Gastroesophageal sphincter (tissue), 4 donors: ENCODE results near the gene SLX9. TPM values are rescaled to one million over a fixed set of nuclear protein-coding genes. Genes with fewer than 3 reads are reported as not detected.
A peak's percentile ranks its signal among the peaks of the same experiment; 100 is the strongest.

Source experiments
- ATAC-seq: fragments of 150-250 bp; one replicate; pipeline ENCODE4 v1.9.1; 2016; ENCODE audit warnings: mild to moderate bottlenecking, moderate library complexity
- H3K27ac ChIP-seq, 4 donors: fragments of 200-600 bp; sonication (generic) in 3 of 4; 1 replicate in 3 of 4; 2 replicates in 1 of 4; pipeline ENCODE4 v1.5.1; 2016 to 2019
- H3K27me3 ChIP-seq: fragments of 200-600 bp; sonication (generic); one replicate; pipeline ENCODE4 v1.5.1; 2019
- H3K36me3 ChIP-seq, 2 donors: fragments of 200-600 bp; sonication (generic); one replicate each; pipeline ENCODE4 v1.5.1; 2019; ENCODE audit warnings: control low read depth in 1 of 2
- H3K4me1 ChIP-seq, 3 donors: fragments of 200-600 bp; sonication (generic); 1 replicate in 2 of 3; 2 replicates in 1 of 3; pipeline ENCODE4 v1.5.1; 2016 to 2019; ENCODE audit warnings: control low read depth in 2 of 3
- H3K4me3 ChIP-seq, 2 donors: fragments of 200-600 bp; sonication (generic); one replicate each; pipeline ENCODE4 v1.5.1; 2019; ENCODE audit warnings: mild to moderate bottlenecking in 1 of 2, moderate library complexity in 1 of 2
- H3K9me3 ChIP-seq, 3 donors: fragments of 200-600 bp; sonication (generic); one replicate each; pipeline ENCODE4 v1.5.1; 2017 to 2019; ENCODE audit warnings: control low read depth in 2 of 3
- EP300 ChIP-seq: sonication (generic); formaldehyde crosslinking; IDR thresholded peaks from one replicate; pipeline ENCODE4 v1.6.1; 2017; ENCODE audit warnings: antibody characterized with exemption, mild to moderate bottlenecking
- POLR2A ChIP-seq, 2 donors: fragments of 450-650 bp; IDR thresholded peaks; one replicate each; pipeline ENCODE4 v1.6.1; 2017; ENCODE audit warnings: antibody characterized with exemption in 2 of 2, mild to moderate bottlenecking in 2 of 2, moderate library complexity in 1 of 2
- POLR2AphosphoS5 ChIP-seq: sonication (generic); formaldehyde crosslinking; IDR thresholded peaks from one replicate; pipeline ENCODE4 v1.6.1; 2017; ENCODE audit warnings: antibody characterized with exemption
- WGBS, 2 donors: methylation state at CpG; one replicate each; pipeline ENCODE4 v1.1.5; 2018; ENCODE audit warnings: low coverage in 1 of 2; 5-methylcytosine and 5-hydroxymethylcytosine counted together
- total RNA-seq, 4 donors: library from RNA; depleted of rRNA; stranded (reverse); fragments of >200 nt; gene quantifications; one replicate each; pipeline ENCODE4 v1.1.0, GENCODE V29; 2016
- TF ChIP-seq, protein P1 (sequence below), 4 experiments: fragments of 200-600 bp in 2 of 4; fragments of 450-650 bp in 2 of 4; sonication (generic) in 1 of 4; IDR thresholded peaks; one replicate each; pipeline ENCODE4 v1.5.1; 2017 to 2019; ENCODE audit warnings: antibody characterized with exemption in 4 of 4, mild to moderate bottlenecking in 2 of 4, moderate library complexity in 2 of 4

The SLX9 gene
- total RNA-seq, 4 donors from 2014 or later = 15.7 to 53.9 (median 36.4) TPM

DNA sequence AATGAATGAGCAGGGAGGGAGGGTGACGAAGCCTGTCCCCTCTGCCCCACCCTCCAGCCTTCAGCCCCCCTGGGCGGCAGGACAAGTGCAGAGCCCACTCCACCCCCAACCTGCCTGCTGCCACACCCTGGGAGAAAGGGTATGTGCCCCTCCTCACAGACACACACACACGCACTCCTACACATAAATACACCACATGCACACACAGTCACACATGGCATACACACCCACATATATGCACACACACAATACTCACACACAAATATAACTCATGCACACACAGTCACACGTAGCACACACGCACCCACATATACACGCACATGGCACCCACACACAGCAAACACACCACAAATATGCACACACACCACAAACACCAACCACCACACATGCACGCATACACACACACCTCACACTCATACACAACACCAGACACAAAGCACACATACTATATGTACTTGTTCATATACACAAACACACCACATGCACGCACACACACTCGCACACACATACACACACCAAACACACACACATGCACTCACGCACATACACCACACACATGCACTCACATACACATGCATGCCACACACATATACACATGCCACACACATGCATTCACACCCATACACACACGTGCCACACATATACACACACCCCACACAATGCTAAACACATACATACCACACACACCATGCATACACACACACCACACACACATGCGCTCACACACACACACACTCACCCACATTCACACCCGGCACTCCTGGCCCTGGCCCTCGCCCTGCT, 35.5 kb upstream of the SLX9 start:
- no peaks in the 10 kb centered on the region for H3K27me3 ChIP-seq
- no peaks in the 10 kb centered on the region for H3K9me3 ChIP-seq
- TF ChIP-seq POLR2AphosphoS5 (no peak), POLR2A (IDR thresholded peaks at IDR 0.05) (no peak), EP300 (no peak)
- TF ChIP-seq, protein P1, sequence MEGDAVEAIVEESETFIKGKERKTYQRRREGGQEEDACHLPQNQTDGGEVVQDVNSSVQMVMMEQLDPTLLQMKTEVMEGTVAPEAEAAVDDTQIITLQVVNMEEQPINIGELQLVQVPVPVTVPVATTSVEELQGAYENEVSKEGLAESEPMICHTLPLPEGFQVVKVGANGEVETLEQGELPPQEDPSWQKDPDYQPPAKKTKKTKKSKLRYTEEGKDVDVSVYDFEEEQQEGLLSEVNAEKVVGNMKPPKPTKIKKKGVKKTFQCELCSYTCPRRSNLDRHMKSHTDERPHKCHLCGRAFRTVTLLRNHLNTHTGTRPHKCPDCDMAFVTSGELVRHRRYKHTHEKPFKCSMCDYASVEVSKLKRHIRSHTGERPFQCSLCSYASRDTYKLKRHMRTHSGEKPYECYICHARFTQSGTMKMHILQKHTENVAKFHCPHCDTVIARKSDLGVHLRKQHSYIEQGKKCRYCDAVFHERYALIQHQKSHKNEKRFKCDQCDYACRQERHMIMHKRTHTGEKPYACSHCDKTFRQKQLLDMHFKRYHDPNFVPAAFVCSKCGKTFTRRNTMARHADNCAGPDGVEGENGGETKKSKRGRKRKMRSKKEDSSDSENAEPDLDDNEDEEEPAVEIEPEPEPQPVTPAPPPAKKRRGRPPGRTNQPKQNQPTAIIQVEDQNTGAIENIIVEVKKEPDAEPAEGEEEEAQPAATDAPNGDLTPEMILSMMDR (IDR thresholded peaks at IDR 0.05) = no peak
- no peaks in the 10 kb centered on the region for H3K36me3 ChIP-seq
- peaks cover 0 to 25% (median 10%) of the 10 kb centered on the region in 3 donors for H3K4me1 ChIP-seq
- 93 to 100% methylated on average over 9 to 12 of the region's 14 CpGs for WGBS, 2 donors
- ATAC-seq = no peak
- H3K27ac ChIP-seq = no peak overlapping the region
- H3K4me3 ChIP-seq = no peak overlapping the region

DNA sequence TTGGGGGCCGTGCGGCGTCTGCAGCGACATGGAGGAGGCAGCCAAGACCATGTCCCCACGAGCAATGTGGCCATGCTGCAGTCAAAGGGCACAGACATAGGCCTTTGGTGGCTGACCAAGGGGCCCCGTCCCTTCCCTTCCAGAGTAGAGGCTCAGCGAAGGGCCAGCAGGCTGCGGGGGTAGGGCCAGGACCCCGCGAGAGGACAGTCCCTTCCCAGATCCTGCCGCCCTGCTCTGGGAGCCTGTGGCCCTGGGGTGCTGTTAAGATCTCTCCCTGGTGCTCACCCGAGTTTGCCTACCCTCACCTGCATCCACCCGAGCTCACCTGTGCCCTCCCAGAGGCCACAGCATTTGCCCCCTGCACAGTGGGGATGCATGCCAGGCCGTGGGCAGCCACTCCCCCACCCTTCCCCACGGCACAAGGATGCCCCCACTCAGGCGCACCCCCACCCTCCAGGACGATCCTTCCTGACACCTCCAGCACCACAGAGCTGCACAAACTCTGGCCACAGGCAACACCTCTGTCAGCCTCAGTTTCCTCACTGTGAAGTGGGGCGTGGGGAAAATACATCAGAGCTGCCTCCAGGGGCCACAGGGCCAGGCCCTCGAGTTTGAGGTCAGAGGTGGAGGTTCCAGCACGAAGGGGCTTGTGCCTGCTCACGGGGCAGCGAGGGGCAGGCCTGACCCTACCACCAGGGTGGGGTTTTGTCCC, 34.7 kb upstream of the SLX9 start:
- peak overlapping the region in 1 of 4 donors; percentile 85 for H3K27ac ChIP-seq
- WGBS, 2 donors = 80 to 83% methylated on average over 1 to 3 of the region's 22 CpGs
- H3K9me3 ChIP-seq = no peaks in the 10 kb centered on the region
- ATAC-seq = no peak
- TF ChIP-seq POLR2AphosphoS5 (no peak), EP300 (no peak), POLR2A (IDR thresholded peaks at IDR 0.05) (no peak)
- TF ChIP-seq, protein P1 (IDR thresholded peaks at IDR 0.05) = no peak
- H3K36me3 ChIP-seq = no peaks in the 10 kb centered on the region
- peaks cover 0 to 28% (median 10%) of the 10 kb centered on the region in 3 donors for H3K4me1 ChIP-seq
- no peaks in the 10 kb centered on the region for H3K27me3 ChIP-seq
- H3K4me3 ChIP-seq = no peak overlapping the region

DNA sequence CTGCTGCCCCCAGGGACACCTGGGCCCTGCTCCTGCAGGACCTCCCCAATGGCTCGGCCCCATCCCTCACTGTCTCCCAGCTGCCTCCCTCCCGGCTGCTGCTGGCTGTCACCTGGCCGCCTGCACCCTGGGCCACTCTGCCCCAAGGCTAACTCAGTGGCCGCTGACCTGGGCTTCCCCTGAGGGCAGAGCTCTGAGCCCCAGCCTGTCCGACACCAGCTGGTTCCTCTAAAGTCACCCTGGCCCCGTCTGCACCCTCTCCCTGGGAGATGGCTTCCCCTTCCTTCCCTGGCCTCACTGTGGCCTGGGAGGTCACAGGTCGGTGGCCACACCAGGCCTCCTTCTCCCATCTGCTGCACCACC, 34.1 kb upstream of the SLX9 start:
- no peaks in the 10 kb centered on the region for H3K36me3 ChIP-seq
- H3K27ac ChIP-seq = peak overlapping the region in 1 of 4 donors; percentile 85
- 77% methylated on average over 5 of the region's 7 CpGs; no CpG with 5 or more reads in 1 of the 2 donors for WGBS, 2 donors
- ATAC-seq = no peak
- H3K4me3 ChIP-seq = no peak overlapping the region
- H3K27me3 ChIP-seq = no peaks in the 10 kb centered on the region
- H3K9me3 ChIP-seq = no peaks in the 10 kb centered on the region
- TF ChIP-seq EP300 = no peak
- TF ChIP-seq, protein P1 (IDR thresholded peaks at IDR 0.05) = no peak
- no peak for TF ChIP-seq POLR2AphosphoS5
- TF ChIP-seq POLR2A (IDR thresholded peaks at IDR 0.05) = no peak
- peaks cover 0 to 34% (median 10%) of the 10 kb centered on the region in 3 donors for H3K4me1 ChIP-seq

DNA sequence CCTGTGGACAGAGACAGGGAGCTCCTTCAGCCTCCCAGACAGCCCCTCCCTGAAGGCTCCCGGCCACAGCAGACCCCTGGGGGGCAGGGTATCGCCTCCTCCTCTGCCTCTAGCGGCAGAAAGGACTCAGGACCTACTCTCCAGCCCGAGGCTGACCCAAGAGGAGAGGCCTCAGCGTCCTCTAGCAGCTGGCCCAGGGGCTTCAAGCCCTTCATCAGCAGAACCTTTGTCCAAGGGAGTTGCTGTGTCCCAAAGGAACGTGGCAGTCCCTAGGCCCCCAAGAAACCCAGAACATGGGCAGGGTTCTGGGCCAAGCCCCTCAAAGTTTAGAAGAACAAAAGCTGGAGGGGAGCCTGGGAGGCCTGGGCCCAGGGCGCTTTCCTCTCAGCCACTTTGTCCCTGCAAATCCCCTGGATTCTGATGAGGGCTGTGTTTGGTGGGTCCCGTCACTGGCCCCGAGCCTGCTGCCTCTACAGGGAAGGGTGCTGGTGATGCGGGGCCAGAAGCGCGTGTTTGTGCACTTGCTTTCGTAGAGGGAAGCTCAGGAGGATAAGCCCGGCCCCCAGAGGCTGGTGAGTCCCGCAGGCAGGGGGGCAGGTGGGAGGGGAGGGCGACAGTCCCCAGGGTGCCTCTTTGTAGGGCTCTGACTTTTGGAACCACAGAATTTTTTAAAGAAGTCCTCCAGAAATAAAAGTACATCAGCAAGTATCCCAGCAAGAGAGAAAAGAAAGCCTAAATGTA, 32.4 kb upstream of the SLX9 start:
- H3K9me3 ChIP-seq = no peaks in the 10 kb centered on the region
- no peaks in the 10 kb centered on the region for H3K36me3 ChIP-seq
- H3K27ac ChIP-seq = peak overlapping the region in 3 of 4 donors; percentile 58 to 85 (median 85)
- no peaks in the 10 kb centered on the region for H3K27me3 ChIP-seq
- ATAC-seq = no peak
- WGBS, 2 donors = 50 to 51% methylated on average over 3 to 6 of the region's 16 CpGs
- TF ChIP-seq, protein P1 (IDR thresholded peaks at IDR 0.05) = no peak
- TF ChIP-seq EP300 (no peak), POLR2A (IDR thresholded peaks at IDR 0.05) (no peak), POLR2AphosphoS5 (no peak)
- H3K4me1 ChIP-seq = peaks cover 0 to 50% (median 10%) of the 10 kb centered on the region in 3 donors
- peak overlapping the region in 1 of 2 donors; percentile 33 for H3K4me3 ChIP-seq
